H7 (cell line): ENCODE data around the gene KIFC1. TPM values are rescaled to one million over a fixed set of nuclear protein-coding genes. Genes with fewer than 3 reads are reported as not detected.
"Not testable (repeated sequence)": the region's sequence is repeated elsewhere in the genome, so short reads cannot be mapped to it uniquely, and the experiment has no call there.

Source experiments
- DNase-seq: peaks from one replicate; pipeline ENCODE4 v3.0.0; 2012
- H3K27me3 ChIP-seq: 2 replicates; pipeline ENCODE4 v1.6.0; 2011; ENCODE audit warnings: mild to moderate bottlenecking, low read length; ENCODE audit not compliant: control insufficient read depth, insufficient read depth
- H3K36me3 ChIP-seq: replicated peaks from 2 replicates; pipeline ENCODE4 v1.5.1; 2011; ENCODE audit warnings: low read length; ENCODE audit not compliant: control insufficient read depth, insufficient read depth
- H3K4me3 ChIP-seq: 2 replicates; pipeline ENCODE4 v1.5.1; 2011; ENCODE audit warnings: low read depth, mild to moderate bottlenecking, control low read depth, low read length, moderate library complexity; ENCODE audit not compliant: insufficient read depth
- total RNA-seq: library from RNA; depleted of rRNA; stranded (reverse); fragments of >200 nt; shearing (Covaris generic); gene quantifications from 2 replicates; pipeline ENCODE4 v1.2.3, GENCODE V29; 2014; rRNA removed

KIFC1 gene
- 101 and 113 TPM in 2 replicates for total RNA-seq

GRCh38 chr6:33391278-33391921 lies at the start of gene KIFC1:
Gene KIFC1, plus strand, starts transcription at chr6:33391823. Its CDS starts 163 bp downstream, at chr6:33391986.
- no peaks in the 10 kb centered on the region for H3K36me3 ChIP-seq
- peak within 1 kb of the TSS; percentile 98 for H3K4me3 ChIP-seq
- DNase-seq = peak; percentile 97
- H3K27me3 ChIP-seq = no peaks in the 10 kb centered on the region

- H3K27me3 ChIP-seq, H3K36me3 ChIP-seq, H3K4me3 ChIP-seq, DNase-seq: not testable (repeated sequence)
Measured at GRCh38 chr6:33343606-33343952, 48.0 kb upstream of the KIFC1 start.

- Histone ChIP-seq H3K27me3 (no peaks in the 10 kb centered on the region), H3K4me3 (no peak overlapping the region), H3K36me3 (no peaks in the 10 kb centered on the region)
- DNase-seq = no peak
Measured at GRCh38 chr6:33343953-33344611, 47.5 kb upstream of the KIFC1 start.

- DNase-seq = peak; percentile 70
- no peaks in the 10 kb centered on the region for H3K36me3 ChIP-seq
- no peak overlapping the region for H3K4me3 ChIP-seq
- H3K27me3 ChIP-seq = no peaks in the 10 kb centered on the region
Measured at GRCh38 chr6:33344701-33345697, 46.6 kb upstream of the KIFC1 start.

- H3K36me3 ChIP-seq, H3K27me3 ChIP-seq, H3K4me3 ChIP-seq, DNase-seq: not testable (repeated sequence)
Measured at GRCh38 chr6:33346972-33347371, 44.7 kb upstream of the KIFC1 start.

GRCh38 chr6:33347816-33348215 lies 43.8 kb upstream of the KIFC1 start:
- Histone ChIP-seq H3K4me3 (no peak overlapping the region), H3K27me3 (no peaks in the 10 kb centered on the region), H3K36me3 (no peaks in the 10 kb centered on the region)

GRCh38 chr6:33355860-33356259 lies 35.8 kb upstream of the KIFC1 start:
- DNase-seq, H3K4me3 ChIP-seq, H3K27me3 ChIP-seq, H3K36me3 ChIP-seq: not testable (repeated sequence)

More at GRCh38 chr6:33347816-33348215, 43.8 kb upstream of the KIFC1 start:
- no peak for DNase-seq

GRCh38 chr6:33356295-33356694 lies 35.3 kb upstream of the KIFC1 start:
- no peak for DNase-seq
- Histone ChIP-seq H3K36me3 (no peaks in the 10 kb centered on the region), H3K27me3 (no peaks in the 10 kb centered on the region), H3K4me3 (no peak overlapping the region)

GRCh38 chr6:33357160-33357871 lies 34.3 kb upstream of the KIFC1 start:
- not testable (repeated sequence) for H3K36me3 ChIP-seq, H3K27me3 ChIP-seq, DNase-seq, H3K4me3 ChIP-seq

- Histone ChIP-seq H3K4me3 (no peak overlapping the region), H3K36me3 (no peaks in the 10 kb centered on the region), H3K27me3 (no peaks in the 10 kb centered on the region)
- DNase-seq = no peak
Measured at GRCh38 chr6:33359331-33359730, 32.3 kb upstream of the KIFC1 start.

GRCh38 chr6:33363486-33363885 lies 28.1 kb upstream of the KIFC1 start:
- H3K27me3 ChIP-seq, H3K4me3 ChIP-seq, DNase-seq, H3K36me3 ChIP-seq: not testable (repeated sequence)

GRCh38 chr6:33364475-33365205 lies 27.0 kb upstream of the KIFC1 start:
- not testable (repeated sequence) for H3K27me3 ChIP-seq, H3K4me3 ChIP-seq, H3K36me3 ChIP-seq
- DNase-seq = peak; percentile 33

- H3K27me3 ChIP-seq, H3K4me3 ChIP-seq, H3K36me3 ChIP-seq: not testable (repeated sequence)
- DNase-seq = peak; percentile 49
Measured at GRCh38 chr6:33365206-33365971, 26.2 kb upstream of the KIFC1 start.
